NCI-H526 (cell line): ENCODE data around the gene MSX1.

ENCODE experiments used
- DNase-seq, 2 experiments: peaks; one replicate each; lab custom pipeline; 2025; lab: John Stamatoyannopoulos, UW

The MSX1 gene

DNA sequence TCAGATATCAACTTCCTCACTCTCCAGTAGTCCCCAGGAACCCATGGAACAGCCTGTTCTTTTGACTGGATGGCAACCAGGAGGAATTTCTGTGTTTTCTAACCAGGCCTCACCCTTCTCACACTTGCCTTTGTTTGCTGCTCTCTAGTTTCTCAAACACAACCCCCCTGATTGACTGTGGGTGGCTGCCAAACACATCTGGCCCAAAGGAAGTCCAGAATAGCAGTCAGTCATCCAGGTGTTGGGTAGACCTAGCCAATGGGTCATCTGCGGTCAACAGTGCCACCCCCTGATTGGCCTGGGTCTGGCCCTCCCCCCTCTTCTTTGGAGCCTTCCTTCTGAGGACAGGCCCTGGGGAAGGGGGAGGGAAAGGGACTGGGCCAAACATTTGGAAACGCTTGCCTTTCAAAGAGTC lies 53.7 kb downstream of the MSX1 start:
- no peak for DNase-seq
